Suprapubic skin (tissue), 4 donors: ENCODE results near the gene RTTN. TPM values are rescaled to one million over a fixed set of nuclear protein-coding genes. Genes with fewer than 3 reads are reported as not detected.

ENCODE experiments used
- DNase-seq, 2 donors: peaks; one replicate each; pipeline ENCODE4 v3.0.0-alpha.2; 2019; ENCODE audit warnings: low spot score in 2 of 2
- H3K27ac ChIP-seq: fragments of 200-600 bp; sonication (generic); one replicate; pipeline ENCODE4 v1.5.1; 2019
- H3K27me3 ChIP-seq: fragments of 200-600 bp; sonication (generic); one replicate; pipeline ENCODE4 v1.5.1; 2019
- H3K36me3 ChIP-seq: fragments of 200-600 bp; sonication (generic); one replicate; pipeline ENCODE4 v1.5.1; 2019
- H3K4me1 ChIP-seq: fragments of 200-600 bp; sonication (generic); one replicate; pipeline ENCODE4 v1.5.1; 2019
- H3K4me3 ChIP-seq: fragments of 200-600 bp; sonication (generic); one replicate; pipeline ENCODE4 v1.5.1; 2019; ENCODE audit warnings: mild to moderate bottlenecking
- H3K9me3 ChIP-seq: fragments of 200-600 bp; sonication (generic); one replicate; pipeline ENCODE4 v1.5.1; 2019
- EP300 ChIP-seq: sonication (generic); formaldehyde crosslinking; IDR thresholded peaks from one replicate; pipeline ENCODE4 v1.6.1; 2017; ENCODE audit warnings: antibody characterized with exemption
- POLR2A ChIP-seq, 2 donors: fragments of 450-650 bp; IDR thresholded peaks; one replicate each; pipeline ENCODE4 v1.6.1; 2017; ENCODE audit warnings: antibody characterized with exemption in 2 of 2, mild to moderate bottlenecking in 2 of 2, moderate library complexity in 2 of 2
- POLR2AphosphoS5 ChIP-seq, 3 donors: sonication (generic); formaldehyde crosslinking; IDR thresholded peaks; one replicate each; pipeline ENCODE4 v1.6.1; 2017; ENCODE audit warnings: antibody characterized with exemption in 3 of 3
- WGBS: methylation state at CpG from one replicate; pipeline ENCODE4 v1.1.5; 2018; 5-methylcytosine and 5-hydroxymethylcytosine counted together
- total RNA-seq, 4 donors: library from RNA; depleted of rRNA; stranded (reverse); fragments of >200 nt; gene quantifications; one replicate each; pipeline ENCODE4 v1.1.0, GENCODE V29; 2016
- TF ChIP-seq, protein P1 (sequence below), 2 donors: fragments of 200-600 bp in 1 of 2; fragments of 450-650 bp in 1 of 2; sonication (generic) in 1 of 2; IDR thresholded peaks; one replicate each; pipeline ENCODE4 v1.5.1; 2016 to 2019; ENCODE audit warnings: antibody characterized with exemption in 2 of 2, mild to moderate bottlenecking in 1 of 2, moderate library complexity in 1 of 2

Gene RTTN
- total RNA-seq, 4 donors from 2014 or later: 8.4 to 26.1 (median 12.5) TPM

- H3K4me3 ChIP-seq: no peak overlapping the region
- no peaks in the 10 kb centered on the region for H3K27me3 ChIP-seq
- DNase-seq: no peak
- WGBS: 0% methylated on average over 1 of the region's 1 CpG
- no peak overlapping the region for H3K27ac ChIP-seq
- peaks cover 34% of the 10 kb centered on the region for H3K36me3 ChIP-seq
- H3K4me1 ChIP-seq: peaks cover 10% of the 10 kb centered on the region
- H3K9me3 ChIP-seq: no peaks in the 10 kb centered on the region
- no peak for TF ChIP-seq EP300
- TF ChIP-seq, protein P1, sequence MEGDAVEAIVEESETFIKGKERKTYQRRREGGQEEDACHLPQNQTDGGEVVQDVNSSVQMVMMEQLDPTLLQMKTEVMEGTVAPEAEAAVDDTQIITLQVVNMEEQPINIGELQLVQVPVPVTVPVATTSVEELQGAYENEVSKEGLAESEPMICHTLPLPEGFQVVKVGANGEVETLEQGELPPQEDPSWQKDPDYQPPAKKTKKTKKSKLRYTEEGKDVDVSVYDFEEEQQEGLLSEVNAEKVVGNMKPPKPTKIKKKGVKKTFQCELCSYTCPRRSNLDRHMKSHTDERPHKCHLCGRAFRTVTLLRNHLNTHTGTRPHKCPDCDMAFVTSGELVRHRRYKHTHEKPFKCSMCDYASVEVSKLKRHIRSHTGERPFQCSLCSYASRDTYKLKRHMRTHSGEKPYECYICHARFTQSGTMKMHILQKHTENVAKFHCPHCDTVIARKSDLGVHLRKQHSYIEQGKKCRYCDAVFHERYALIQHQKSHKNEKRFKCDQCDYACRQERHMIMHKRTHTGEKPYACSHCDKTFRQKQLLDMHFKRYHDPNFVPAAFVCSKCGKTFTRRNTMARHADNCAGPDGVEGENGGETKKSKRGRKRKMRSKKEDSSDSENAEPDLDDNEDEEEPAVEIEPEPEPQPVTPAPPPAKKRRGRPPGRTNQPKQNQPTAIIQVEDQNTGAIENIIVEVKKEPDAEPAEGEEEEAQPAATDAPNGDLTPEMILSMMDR (IDR thresholded peaks at IDR 0.05): no peak
- no peak for TF ChIP-seq POLR2AphosphoS5 (IDR thresholded peaks at IDR 0.05)
Observed at GRCh38 chr18:70200286-70200685, 5.2 kb downstream of the RTTN start.

DNA sequence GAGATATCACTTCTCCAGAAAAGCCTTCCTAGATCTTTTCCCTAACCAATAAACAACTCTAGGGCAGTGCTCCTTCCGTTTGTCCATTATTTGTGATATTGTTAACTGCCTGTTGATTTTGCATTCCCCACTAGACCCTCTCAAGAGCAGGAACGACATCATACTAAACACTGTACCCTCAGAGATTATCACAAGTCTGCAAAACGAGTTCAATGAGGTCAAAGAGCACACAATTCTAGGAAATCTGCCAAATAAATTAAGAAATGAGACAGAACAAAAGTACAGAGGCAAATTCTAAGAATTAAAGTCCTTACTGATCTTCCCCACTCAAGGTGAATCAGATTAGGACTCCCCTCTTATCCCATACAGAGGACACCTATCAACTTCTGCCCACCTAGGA lies 7.6 kb downstream of the RTTN start:
- Histone ChIP-seq H3K4me1 (no peaks in the 10 kb centered on the region), H3K27me3 (no peaks in the 10 kb centered on the region), H3K9me3 (no peaks in the 10 kb centered on the region), H3K4me3 (no peak overlapping the region), H3K27ac (no peak overlapping the region), H3K36me3 (peaks cover 44% of the 10 kb centered on the region)
- WGBS: 57% methylated on average over 3 of the region's 3 CpGs
- TF ChIP-seq POLR2AphosphoS5 (IDR thresholded peaks at IDR 0.05): no peak
- TF ChIP-seq EP300: no peak
- TF ChIP-seq POLR2A (IDR thresholded peaks at IDR 0.05): no peak
- TF ChIP-seq, protein P1 (IDR thresholded peaks at IDR 0.05): no peak
- no peak for DNase-seq

DNA sequence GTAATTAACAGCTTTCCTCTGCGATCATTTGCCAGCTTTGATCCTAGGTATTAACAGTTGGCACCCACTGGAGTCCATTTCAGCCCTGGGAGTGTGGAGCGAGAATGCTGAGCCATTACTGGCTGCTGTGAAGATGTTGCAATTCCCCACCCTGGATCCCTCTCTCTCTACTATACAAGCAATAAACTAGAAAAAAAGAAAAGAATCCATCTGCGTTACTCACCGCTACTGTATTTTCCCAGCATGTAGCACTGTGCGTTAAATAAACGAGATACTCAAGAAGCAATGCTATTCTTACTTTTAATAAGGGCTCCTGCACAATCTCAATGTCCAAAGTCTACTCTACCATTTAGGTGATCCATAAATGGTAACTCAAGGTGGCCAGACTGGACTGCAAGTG lies 8.5 kb downstream of the RTTN start:
- no peak overlapping the region for H3K4me3 ChIP-seq
- H3K9me3 ChIP-seq: no peaks in the 10 kb centered on the region
- H3K4me1 ChIP-seq: no peaks in the 10 kb centered on the region
- TF ChIP-seq POLR2A (IDR thresholded peaks at IDR 0.05) (no peak), POLR2AphosphoS5 (IDR thresholded peaks at IDR 0.05) (no peak), EP300 (no peak)
- TF ChIP-seq, protein P1 (IDR thresholded peaks at IDR 0.05): no peak
- DNase-seq: no peak
- H3K36me3 ChIP-seq: peaks cover 52% of the 10 kb centered on the region
- no peaks in the 10 kb centered on the region for H3K27me3 ChIP-seq
- H3K27ac ChIP-seq: no peak overlapping the region
- 88% methylated on average over 6 of the region's 6 CpGs for WGBS

DNA sequence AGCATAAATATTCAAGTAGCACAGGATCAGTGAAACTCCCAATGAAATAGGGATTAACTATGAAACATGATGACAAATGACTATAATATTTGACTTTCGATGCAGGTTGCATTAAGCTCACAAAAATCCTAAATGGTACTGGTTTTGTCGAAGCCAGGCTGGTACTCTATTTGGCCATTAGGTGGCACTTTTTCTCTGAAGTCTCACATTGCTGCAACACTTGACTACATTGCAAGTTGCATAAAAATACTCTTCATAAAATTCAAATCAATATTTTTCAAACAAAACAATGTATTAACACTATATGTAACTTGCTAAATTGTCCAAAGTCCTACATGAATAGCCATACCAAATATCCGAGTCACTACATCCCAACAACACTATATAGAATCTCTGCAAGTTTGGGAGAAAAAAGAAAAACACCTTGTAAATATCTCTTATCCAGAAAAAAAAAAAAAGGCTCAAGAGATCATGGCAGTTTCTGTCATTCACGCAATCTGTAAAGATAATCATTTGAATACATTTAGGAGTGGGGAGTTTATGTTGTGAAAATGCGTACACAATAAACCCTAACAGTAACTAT lies 9.5 kb downstream of the RTTN start:
- peaks cover 62% of the 10 kb centered on the region for H3K36me3 ChIP-seq
- TF ChIP-seq POLR2A (IDR thresholded peaks at IDR 0.05): no peak
- TF ChIP-seq, protein P1 (IDR thresholded peaks at IDR 0.05): peak; percentile 64 to 70
- H3K9me3 ChIP-seq: no peaks in the 10 kb centered on the region
- no peak overlapping the region for H3K27ac ChIP-seq
- H3K4me1 ChIP-seq: no peaks in the 10 kb centered on the region
- WGBS: 62% methylated on average over 5 of the region's 5 CpGs
- no peak overlapping the region for H3K4me3 ChIP-seq
- no peak for DNase-seq
- H3K27me3 ChIP-seq: no peaks in the 10 kb centered on the region

GRCh38 chr18:70195014-70195614 lies 10.4 kb downstream of the RTTN start:
- Histone ChIP-seq H3K27ac (no peak overlapping the region), H3K9me3 (no peaks in the 10 kb centered on the region), H3K4me1 (no peaks in the 10 kb centered on the region), H3K4me3 (no peak overlapping the region), H3K36me3 (peaks cover 62% of the 10 kb centered on the region), H3K27me3 (no peaks in the 10 kb centered on the region)
- no peak for DNase-seq
- 87% methylated on average over 3 of the region's 3 CpGs for WGBS
- TF ChIP-seq EP300: no peak
- TF ChIP-seq POLR2AphosphoS5 (IDR thresholded peaks at IDR 0.05): no peak
- TF ChIP-seq POLR2A (IDR thresholded peaks at IDR 0.05): no peak
- TF ChIP-seq, protein P1 (IDR thresholded peaks at IDR 0.05): no peak
